ENCODE results near the gene GDPD5.

GDPD5 gene

GRCh38 chr11:75504501-75504900 is 21.2 kb downstream of the GDPD5 start:
- Histone ChIP-seq H3K27me3 (ENCODE audit: control insufficient read depth, insufficient read depth, low read length) (no peaks in the 10 kb centered on the region), H3K27ac (ENCODE audit: low read length) (no peak overlapping the region), H3K4me1 (ENCODE audit: control insufficient read depth, low read depth, low read length) (no peaks in the 10 kb centered on the region), H3K9ac (ENCODE audit: low read length) (no peak overlapping the region), H3K9me3 (ENCODE audit: control insufficient read depth, low read depth, low read length) (no peaks in the 10 kb centered on the region), H3K4me3 (ENCODE audit: low read length) (no peak overlapping the region), H3K36me3 (ENCODE audit: control insufficient read depth, low read depth, low read length) (no peaks in the 10 kb centered on the region)

DNA sequence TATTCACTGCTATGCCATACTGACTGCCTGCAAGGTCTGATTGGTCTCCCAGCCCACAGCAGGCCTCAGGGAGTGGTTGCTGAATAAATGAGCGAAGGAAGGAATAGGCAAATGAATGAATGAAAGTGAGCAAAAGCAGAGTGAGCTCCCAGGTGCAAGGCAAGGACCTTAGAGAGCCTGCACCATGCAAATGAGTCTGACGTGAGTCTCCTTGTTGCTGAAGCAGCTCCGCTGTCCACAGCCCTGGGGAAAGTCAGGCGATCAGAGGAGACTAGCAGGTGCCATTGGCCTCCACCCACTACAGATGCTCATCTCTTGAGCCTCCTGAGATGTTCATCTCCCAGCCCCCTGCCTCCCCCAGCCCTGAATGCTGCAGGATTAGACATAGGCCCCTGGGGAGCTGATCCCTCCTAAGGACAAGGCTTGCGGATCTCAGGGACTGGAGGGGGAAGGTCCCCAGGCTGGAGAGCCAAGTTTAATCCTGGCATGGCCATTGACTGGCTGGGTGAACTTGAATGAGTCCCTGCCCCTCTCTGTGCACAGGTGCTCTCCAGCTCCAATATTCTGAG is 22.1 kb downstream of the GDPD5 start:
- no peaks in the 10 kb centered on the region for H3K4me1 ChIP-seq (ENCODE audit: control insufficient read depth, low read depth, low read length)
- no peak overlapping the region for H3K27ac ChIP-seq (ENCODE audit: low read length)
- H3K9me3 ChIP-seq (ENCODE audit: control insufficient read depth, low read depth, low read length) = no peaks in the 10 kb centered on the region
- H3K36me3 ChIP-seq (ENCODE audit: control insufficient read depth, low read depth, low read length) = no peaks in the 10 kb centered on the region
- no peaks in the 10 kb centered on the region for H3K27me3 ChIP-seq (ENCODE audit: control insufficient read depth, insufficient read depth, low read length)
- H3K9ac ChIP-seq (ENCODE audit: low read length) = no peak overlapping the region
- no peak overlapping the region for H3K4me3 ChIP-seq (ENCODE audit: low read length)

DNA sequence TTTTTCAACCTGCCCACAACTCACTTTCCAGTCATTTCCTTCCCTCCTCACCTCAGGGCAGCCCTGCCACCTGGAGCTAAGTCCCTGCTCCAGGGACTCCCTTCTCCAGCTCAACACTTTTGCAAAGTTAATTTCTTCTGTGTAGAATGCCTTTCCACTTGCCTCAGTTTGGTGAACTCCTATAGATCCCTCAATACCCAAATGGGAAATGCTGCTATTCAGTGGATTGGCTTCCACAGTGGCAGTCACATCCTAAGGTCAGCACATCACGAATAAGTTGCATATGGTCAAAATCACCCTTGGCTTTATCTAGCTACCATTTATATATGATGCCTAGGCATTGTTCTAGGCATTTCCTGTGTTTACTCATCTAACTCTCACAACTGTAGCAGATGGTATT is 23.6 kb downstream of the GDPD5 start:
- Histone ChIP-seq H3K4me3 (ENCODE audit: low read length) (no peak overlapping the region), H3K27ac (ENCODE audit: low read length) (no peak overlapping the region), H3K4me1 (ENCODE audit: control insufficient read depth, low read depth, low read length) (no peaks in the 10 kb centered on the region), H3K36me3 (ENCODE audit: control insufficient read depth, low read depth, low read length) (no peaks in the 10 kb centered on the region), H3K9me3 (ENCODE audit: control insufficient read depth, low read depth, low read length) (no peaks in the 10 kb centered on the region), H3K9ac (ENCODE audit: low read length) (no peak overlapping the region), H3K27me3 (ENCODE audit: control insufficient read depth, insufficient read depth, low read length) (no peaks in the 10 kb centered on the region)

GRCh38 chr11:75500742-75501141 is 25.0 kb downstream of the GDPD5 start:
- no peak overlapping the region for H3K27ac ChIP-seq (ENCODE audit: low read length)
- no peaks in the 10 kb centered on the region for H3K27me3 ChIP-seq (ENCODE audit: control insufficient read depth, insufficient read depth, low read length)

DNA sequence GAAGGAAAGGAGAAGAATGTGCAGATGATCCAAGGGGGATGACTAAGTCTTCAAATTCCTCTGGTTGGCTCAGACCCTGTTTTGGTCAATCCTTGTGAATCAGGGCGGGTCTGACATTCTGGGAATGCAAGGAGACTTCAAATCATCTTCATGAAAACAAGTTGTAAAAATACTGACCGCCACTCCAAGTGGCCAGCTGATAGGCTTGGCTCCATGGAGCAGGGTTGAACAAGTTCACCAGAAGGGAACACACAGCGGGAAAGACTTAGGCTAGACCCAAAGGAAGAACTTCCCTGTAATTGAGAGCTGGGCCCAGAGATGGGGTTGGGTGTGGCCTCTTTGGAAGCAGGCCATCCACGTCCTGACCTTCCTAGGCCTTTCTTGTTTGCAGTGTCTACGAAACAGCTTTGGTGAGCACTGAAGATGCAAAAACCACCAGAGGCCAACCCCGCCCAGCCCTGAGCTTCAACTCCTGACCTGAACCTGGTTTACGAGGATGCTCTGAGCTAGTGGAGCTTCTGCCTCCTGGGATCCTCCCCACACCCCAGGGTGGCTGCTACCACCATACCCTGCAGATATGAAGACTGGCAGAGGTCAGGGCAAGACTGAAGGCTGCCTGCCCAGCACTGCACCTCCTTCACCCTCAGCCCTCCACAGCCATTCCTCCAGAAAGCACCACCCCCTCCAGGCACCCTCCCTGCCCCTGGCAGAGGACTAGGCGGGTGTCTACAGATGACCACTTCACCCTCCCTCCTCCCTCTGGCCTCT is 26.1 kb downstream of the GDPD5 start:
- H3K4me3 ChIP-seq (ENCODE audit: low read length) = no peak overlapping the region
- H3K9ac ChIP-seq (ENCODE audit: low read length) = no peak overlapping the region
- H3K36me3 ChIP-seq (ENCODE audit: control insufficient read depth, low read depth, low read length) = no peaks in the 10 kb centered on the region
- H3K9me3 ChIP-seq (ENCODE audit: control insufficient read depth, low read depth, low read length) = no peaks in the 10 kb centered on the region
- no peaks in the 10 kb centered on the region for H3K4me1 ChIP-seq (ENCODE audit: control insufficient read depth, low read depth, low read length)
- no peaks in the 10 kb centered on the region for H3K27me3 ChIP-seq (ENCODE audit: control insufficient read depth, insufficient read depth, low read length)
- H3K27ac ChIP-seq (ENCODE audit: low read length) = no peak overlapping the region

More at GRCh38 chr11:75500742-75501141, 25.0 kb downstream of the GDPD5 start:
- H3K9me3 ChIP-seq (ENCODE audit: control insufficient read depth, low read depth, low read length) = no peaks in the 10 kb centered on the region
- H3K36me3 ChIP-seq (ENCODE audit: control insufficient read depth, low read depth, low read length) = no peaks in the 10 kb centered on the region
- H3K4me3 ChIP-seq (ENCODE audit: low read length) = no peak overlapping the region
- no peaks in the 10 kb centered on the region for H3K4me1 ChIP-seq (ENCODE audit: control insufficient read depth, low read depth, low read length)
- no peak overlapping the region for H3K9ac ChIP-seq (ENCODE audit: low read length)

DNA sequence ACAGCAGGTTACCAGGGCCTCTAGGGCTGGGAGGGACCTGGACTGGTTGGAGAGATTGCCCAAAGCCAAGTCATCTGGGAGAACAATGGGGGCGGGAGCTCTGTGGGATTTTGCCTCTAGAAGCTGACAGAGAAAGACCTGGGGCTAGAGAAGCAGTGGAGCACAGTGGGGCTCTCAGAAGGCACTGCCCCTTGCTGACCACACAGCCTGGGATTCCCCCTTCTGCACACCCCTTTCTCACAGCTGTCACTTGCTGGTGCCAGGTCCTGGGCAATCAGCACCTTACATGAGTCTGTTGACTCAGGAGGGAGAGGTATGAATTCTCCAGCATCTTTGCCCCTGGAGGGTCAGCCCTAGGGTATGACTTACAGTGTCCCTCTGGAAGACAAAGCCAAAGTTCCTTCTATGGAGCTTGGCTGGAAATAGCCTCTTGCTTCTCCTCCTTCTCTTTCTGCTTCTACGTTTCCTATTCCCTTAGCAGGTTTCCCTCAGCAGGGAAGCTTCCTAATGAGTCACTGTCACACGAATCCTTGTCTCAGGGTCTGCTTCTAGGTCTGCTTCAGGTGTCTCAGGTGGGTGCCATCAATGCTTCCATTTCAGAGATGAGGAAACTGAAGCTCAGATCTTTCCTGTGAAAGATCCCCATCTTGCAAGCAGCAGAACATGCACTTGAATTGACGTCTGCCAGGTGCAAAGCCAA is 27.0 kb downstream of the GDPD5 start:
- H3K27ac ChIP-seq (ENCODE audit: low read length) = no peak overlapping the region
- no peaks in the 10 kb centered on the region for H3K9me3 ChIP-seq (ENCODE audit: control insufficient read depth, low read depth, low read length)
- no peaks in the 10 kb centered on the region for H3K4me1 ChIP-seq (ENCODE audit: control insufficient read depth, low read depth, low read length)
- no peaks in the 10 kb centered on the region for H3K36me3 ChIP-seq (ENCODE audit: control insufficient read depth, low read depth, low read length)
- no peaks in the 10 kb centered on the region for H3K27me3 ChIP-seq (ENCODE audit: control insufficient read depth, insufficient read depth, low read length)
- H3K4me3 ChIP-seq (ENCODE audit: low read length) = no peak overlapping the region
- H3K9ac ChIP-seq (ENCODE audit: low read length) = no peak overlapping the region

DNA sequence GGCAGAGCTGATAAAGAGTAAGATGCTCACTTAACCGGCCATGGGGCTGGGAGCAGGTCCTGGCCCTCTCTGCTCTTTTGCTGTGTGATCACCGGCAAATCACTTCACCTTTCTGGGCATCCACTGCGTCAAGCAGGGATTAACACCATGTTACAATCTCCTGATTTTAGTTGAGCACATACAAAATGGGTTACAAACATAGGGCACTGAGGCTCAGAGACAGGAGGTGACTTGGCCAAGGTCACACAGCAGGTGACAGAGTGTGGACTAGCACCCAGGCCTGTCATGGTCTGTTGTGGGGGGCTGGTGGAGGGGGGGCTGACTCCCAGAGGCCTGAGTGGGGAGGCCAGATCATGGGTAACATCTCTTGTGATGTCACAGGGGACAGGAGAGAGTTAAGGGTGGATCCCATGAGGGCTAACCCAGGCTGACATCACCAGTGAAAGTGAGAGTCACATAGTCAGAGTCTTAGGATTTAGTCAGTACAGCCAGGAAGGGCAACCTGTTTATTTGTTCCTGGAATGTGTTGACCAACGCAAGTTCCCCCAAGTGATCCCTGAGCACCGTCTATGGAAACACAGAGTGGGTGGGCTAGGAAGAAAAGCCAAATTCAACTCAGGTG is 27.8 kb downstream of the GDPD5 start:
- Histone ChIP-seq H3K27ac (ENCODE audit: low read length) (no peak overlapping the region), H3K36me3 (ENCODE audit: control insufficient read depth, low read depth, low read length) (no peaks in the 10 kb centered on the region), H3K9me3 (ENCODE audit: control insufficient read depth, low read depth, low read length) (no peaks in the 10 kb centered on the region), H3K27me3 (ENCODE audit: control insufficient read depth, insufficient read depth, low read length) (no peaks in the 10 kb centered on the region), H3K4me3 (ENCODE audit: low read length) (no peak overlapping the region), H3K9ac (ENCODE audit: low read length) (no peak overlapping the region), H3K4me1 (ENCODE audit: control insufficient read depth, low read depth, low read length) (no peaks in the 10 kb centered on the region)

GRCh38 chr11:75496305-75496752 is 29.4 kb downstream of the GDPD5 start:
- no peak overlapping the region for H3K4me3 ChIP-seq (ENCODE audit: low read length)
- H3K4me1 ChIP-seq (ENCODE audit: control insufficient read depth, low read depth, low read length) = no peaks in the 10 kb centered on the region
- no peak overlapping the region for H3K27ac ChIP-seq (ENCODE audit: low read length)
- no peaks in the 10 kb centered on the region for H3K27me3 ChIP-seq (ENCODE audit: control insufficient read depth, insufficient read depth, low read length)
- no peaks in the 10 kb centered on the region for H3K36me3 ChIP-seq (ENCODE audit: control insufficient read depth, low read depth, low read length)
- no peak overlapping the region for H3K9ac ChIP-seq (ENCODE audit: low read length)
- no peaks in the 10 kb centered on the region for H3K9me3 ChIP-seq (ENCODE audit: control insufficient read depth, low read depth, low read length)

DNA sequence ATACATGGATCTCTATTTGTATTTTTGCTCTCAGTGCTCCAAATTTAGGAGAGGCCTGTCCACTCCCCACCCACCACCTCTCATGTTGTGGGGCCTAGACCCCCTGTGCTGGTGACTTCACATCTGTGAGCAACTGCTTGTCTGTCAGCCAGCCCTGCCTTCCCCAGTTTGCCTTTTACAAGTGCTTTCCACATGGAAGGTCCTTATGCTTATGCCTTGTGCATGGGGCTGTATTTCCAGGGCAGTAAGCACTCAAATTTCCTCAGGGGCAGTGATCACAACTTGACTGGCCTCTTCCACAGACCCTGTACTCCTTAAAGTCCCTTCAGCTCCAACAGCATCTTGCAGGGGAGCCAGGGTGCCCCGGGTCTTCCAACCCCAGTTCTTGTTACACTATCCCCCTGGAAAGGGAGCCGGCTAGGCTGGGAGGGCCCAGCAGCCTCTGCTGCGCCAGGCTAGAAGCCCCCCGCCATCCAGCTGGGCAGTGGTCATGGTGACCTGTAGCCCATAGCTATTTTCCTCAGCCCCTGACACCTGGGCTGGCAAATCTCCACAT is 29.9 kb downstream of the GDPD5 start:
- no peaks in the 10 kb centered on the region for H3K9me3 ChIP-seq (ENCODE audit: control insufficient read depth, low read depth, low read length)
- no peaks in the 10 kb centered on the region for H3K27me3 ChIP-seq (ENCODE audit: control insufficient read depth, insufficient read depth, low read length)
- H3K9ac ChIP-seq (ENCODE audit: low read length) = no peak overlapping the region
- no peak overlapping the region for H3K27ac ChIP-seq (ENCODE audit: low read length)
- peaks cover 4% of the 10 kb centered on the region for H3K4me1 ChIP-seq (ENCODE audit: control insufficient read depth, low read depth, low read length)
- H3K36me3 ChIP-seq (ENCODE audit: control insufficient read depth, low read depth, low read length) = no peaks in the 10 kb centered on the region
- no peak overlapping the region for H3K4me3 ChIP-seq (ENCODE audit: low read length)

GRCh38 chr11:75493626-75494025 is 32.1 kb downstream of the GDPD5 start:
- no peak overlapping the region for H3K9ac ChIP-seq (ENCODE audit: low read length)
- H3K27me3 ChIP-seq (ENCODE audit: control insufficient read depth, insufficient read depth, low read length) = no peaks in the 10 kb centered on the region
- H3K36me3 ChIP-seq (ENCODE audit: control insufficient read depth, low read depth, low read length) = no peaks in the 10 kb centered on the region
- H3K27ac ChIP-seq (ENCODE audit: low read length) = no peak overlapping the region
- H3K4me1 ChIP-seq (ENCODE audit: control insufficient read depth, low read depth, low read length) = peaks cover 12% of the 10 kb centered on the region
- no peaks in the 10 kb centered on the region for H3K9me3 ChIP-seq (ENCODE audit: control insufficient read depth, low read depth, low read length)
- H3K4me3 ChIP-seq (ENCODE audit: low read length) = no peak overlapping the region

GRCh38 chr11:75492181-75492820 is 33.4 kb downstream of the GDPD5 start:
- Histone ChIP-seq H3K36me3 (ENCODE audit: control insufficient read depth, low read depth, low read length) (no peaks in the 10 kb centered on the region), H3K9me3 (ENCODE audit: control insufficient read depth, low read depth, low read length) (no peaks in the 10 kb centered on the region), H3K27ac (ENCODE audit: low read length) (no peak overlapping the region), H3K4me1 (ENCODE audit: control insufficient read depth, low read depth, low read length) (peaks cover 12% of the 10 kb centered on the region), H3K4me3 (ENCODE audit: low read length) (no peak overlapping the region), H3K27me3 (ENCODE audit: control insufficient read depth, insufficient read depth, low read length) (no peaks in the 10 kb centered on the region), H3K9ac (ENCODE audit: low read length) (no peak overlapping the region)
